K562 (cell line): Measurements from ENCODE around the gene SFSWAP. TPM values are rescaled to one million over a fixed set of nuclear protein-coding genes. Genes with fewer than 3 reads are reported as not detected.

Source experiments
- ATAC-seq: fragments of 200-7000 bp; cut with Tn5 transposase; 3 replicates; pipeline ENCODE4 v1.9.1; 2020; ENCODE audit warnings: moderate library complexity
- BruUV-seq: library from RNA; stranded (reverse); fragments of 400-500 nt; replicated peaks from 2 replicates; lab custom pipeline; 2021; lab: Mats Ljungman, UMichigan
- CTCF ChIA-PET: fragments of 300-600 bp; formaldehyde crosslinking; extraction: SDS; loops from one replicate; lab custom pipeline; 2021; ENCODE audit warnings: low intra/inter-chr PET ratio; lab: Yijun Ruan, JAX
- POLR2A ChIA-PET: fragments of 300-600, 350-650 bp; sonication (Branson Sonifier 250); formaldehyde crosslinking; extraction: SDS; loops from one replicate; lab custom pipeline; 2021; ENCODE audit warnings: antibody characterized with exemption, inconsistent platforms; lab: Yijun Ruan, JAX
- DNase-seq, 4 experiments: peaks; one replicate each; pipeline versions ENCODE4 v3.0.0 to v3.0.0-alpha.2; 2011 to 2018; ENCODE audit warnings: low spot score in 3 of 4, mixed read lengths in 3 of 4; ENCODE audit errors: extremely low read depth in 1 of 4
- FAIRE-seq: peaks from 2 replicates; lab custom pipeline; 2011; peaks lifted over from hg19 to GRCh38; lab: Jason Lieb, UNC
- H2AFZ ChIP-seq: 2 replicates; pipeline ENCODE4 v1.6.0; 2011; ENCODE audit warnings: low read depth, low read length, control low read depth, inconsistent platforms
- H3K27ac ChIP-seq: fragments of 200-600 bp; 3 replicates; pipeline ENCODE4 v1.8.0; 2011; ENCODE audit warnings: low read depth, mild to moderate bottlenecking, control low read depth, inconsistent platforms, low read length, moderate library complexity, mixed read lengths; ENCODE audit errors: extremely low read depth
- H3K27me3 ChIP-seq, 2 experiments: fragments of 300-600 bp in 1 of 2; 2 replicates in 1 of 2; 3 replicates in 1 of 2; pipeline versions ENCODE4 v1.6.0 to v1.8.0; 2011; ENCODE audit warnings: inconsistent platforms in 2 of 2, low read length in 2 of 2, mild to moderate bottlenecking in 1 of 2, mixed read lengths in 1 of 2, moderate library complexity in 1 of 2; ENCODE audit not compliant: control insufficient read depth in 2 of 2, insufficient read depth in 2 of 2
- H3K36me3 ChIP-seq: fragments of 300-600 bp; 3 replicates; pipeline ENCODE4 v1.8.0; 2011; ENCODE audit warnings: mild to moderate bottlenecking, low read length, inconsistent platforms; ENCODE audit not compliant: control insufficient read depth, insufficient read depth
- H3K4me1 ChIP-seq, 2 experiments: fragments of 200-600 bp in 1 of 2; replicated peaks in 1 of 2; 2 replicates in 1 of 2; 3 replicates in 1 of 2; pipeline versions ENCODE4 v1.5.1 to v1.8.0; 2011; ENCODE audit warnings: inconsistent platforms in 2 of 2, low read length in 2 of 2, mild to moderate bottlenecking in 1 of 2, mixed read lengths in 1 of 2, moderate library complexity in 1 of 2; ENCODE audit not compliant: control insufficient read depth in 2 of 2, insufficient read depth in 2 of 2
- H3K4me2 ChIP-seq: 2 replicates; pipeline ENCODE4 v1.6.1; 2011; ENCODE audit warnings: low read length, control low read depth, inconsistent platforms, mixed read lengths; ENCODE audit not compliant: insufficient read depth
- H3K4me3 ChIP-seq: fragments of 200-600 bp; sonication (generic), shearing (Covaris generic); 2 replicates; pipeline ENCODE4 v1.5.1; 2016; ENCODE audit warnings: control low read depth, inconsistent platforms
- H3K79me2 ChIP-seq: fragments of 200-600 bp; 3 replicates; pipeline ENCODE4 v1.8.0; 2011; ENCODE audit warnings: low read length, inconsistent platforms; ENCODE audit not compliant: control insufficient read depth, insufficient read depth
- H3K9ac ChIP-seq, 2 experiments: 2 replicates each; pipeline versions ENCODE4 v1.6.0 to v1.6.1; 2011; ENCODE audit warnings: low read depth in 2 of 2, low read length in 2 of 2, control low read depth in 1 of 2, inconsistent platforms in 1 of 2, mild to moderate bottlenecking in 1 of 2, mixed read lengths in 1 of 2; ENCODE audit not compliant: insufficient read depth in 1 of 2
- H3K9me1 ChIP-seq: one replicate; pipeline ENCODE4 v1.6.0; 2011; ENCODE audit warnings: inconsistent platforms, mild to moderate bottlenecking, low read length, moderate library complexity; ENCODE audit not compliant: control insufficient read depth, insufficient read depth
- H3K9me3 ChIP-seq: replicated peaks from 2 replicates; pipeline ENCODE4 v1.5.1; 2011; ENCODE audit warnings: low read depth, low read length, inconsistent platforms; ENCODE audit not compliant: control insufficient read depth, insufficient read depth
- H4K20me1 ChIP-seq: replicated peaks from 2 replicates; pipeline ENCODE4 v1.6.1; 2011; ENCODE audit warnings: low read length, inconsistent platforms, mixed read lengths; ENCODE audit not compliant: control insufficient read depth, insufficient read depth
- HCFC1 ChIP-seq: IDR thresholded peaks from 2 replicates; pipeline ENCODE4 v1.6.1; 2012; ENCODE audit warnings: low read depth, low read length, improper control_type of control experiment
- ZNF639 ChIP-seq, 2 experiments: fragments of 200-800 bp in 1 of 2; sonication (Bioruptor generic) in 1 of 2; sonication (generic) in 1 of 2; formaldehyde crosslinking in 1 of 2; IDR thresholded peaks in 1 of 2; conservative IDR thresholded peaks in 1 of 2; 2 replicates each; pipeline versions ENCODE4 v1.5.0 to v1.6.1; 2016 to 2020; ENCODE audit warnings: missing compliant biosample characterization in 1 of 2, missing genetic modification characterization in 1 of 2, missing genetic modification reagents in 1 of 2
- WGBS: fragments of 100-300 bp; shearing (Covaris generic); methylation state at CpG from one replicate; pipeline ENCODE4 v1.1.6; 2016; ENCODE audit warnings: low coverage, mixed read lengths; ENCODE audit not compliant: insufficient coverage; ENCODE audit errors: missing lambda C conversion rate; 5-methylcytosine and 5-hydroxymethylcytosine counted together
- in situ Hi-C: fragments of 300-500 bp; cut with MboI; formaldehyde crosslinking; loops from 4 replicates; pipeline ENCODE4 v1.15.0; 2018; ENCODE audit warnings: inconsistent platforms, mixed read lengths
- intact Hi-C: fragments of 100-400 bp; cut with micrococcal nuclease; formaldehyde crosslinking; loops from 2 replicates; pipeline ENCODE4 v1.14.2; 2022
- polyA plus RNA-seq, 8 experiments: library from polyadenylated mRNA; depleted of rRNA in 4 of 8; stranded (reverse) in 5 of 8; unstranded in 3 of 8; fragments of >200 nt; fragmentation: Nextera tagmentation in 2 of 8; fragmentation: Illumina TruSeq in 1 of 8; extraction: Ambion mirVana in 2 of 8; extraction: Trizol in 1 of 8; gene quantifications; 2 replicates each; pipeline versions ENCODE4 v1.2.1 to v1.2.3, GENCODE V29; 2011 to 2014; ENCODE audit warnings: inconsistent platforms in 1 of 8, missing spikeins in 1 of 8
- total RNA-seq, 7 experiments: library from RNA; depleted of rRNA in 6 of 7; stranded (reverse); fragments of >200 nt in 6 of 7; fragmentation: Illumina TruSeq in 2 of 7; extraction: Trizol in 2 of 7; gene quantifications; 2 replicates each; pipeline versions ENCODE4 v1.2.1 to v1.2.3, GENCODE V29; 2011 to 2021; ENCODE audit warnings: low replicate concordance in 1 of 7
- TF ChIP-seq, protein P1 (sequence below): sonication (generic); formaldehyde crosslinking; IDR thresholded peaks from 2 replicates; pipeline ENCODE4 v1.9.0; 2022; ENCODE audit warnings: mild to moderate bottlenecking, missing genetic modification reagents

SFSWAP gene
- total and polyA plus RNA-seq, 9 of the 15 experiments (the other 6 are each of a cell fraction or from before 2014, with no cell fraction given) = 2.4 to 60.4 (median 32.6) TPM

DNA sequence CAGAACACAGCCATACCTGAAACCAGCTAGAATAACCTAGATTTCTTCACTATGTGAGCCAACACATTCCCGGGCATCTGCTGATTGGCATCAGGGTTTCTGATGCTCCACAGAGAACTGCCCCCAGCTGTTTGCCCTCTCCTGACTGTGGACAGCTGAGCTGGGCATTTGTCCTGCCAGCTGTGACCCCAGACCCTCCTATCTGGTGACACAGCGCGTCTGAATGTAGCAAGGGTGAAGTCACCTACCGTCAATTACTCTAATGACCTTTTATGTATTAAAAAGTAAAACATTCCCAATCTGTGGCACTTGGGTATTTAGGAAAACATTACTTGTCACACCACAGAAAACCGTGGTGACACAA lies 29.7 kb upstream of the SFSWAP start:
- no peak overlapping the region for H2AFZ ChIP-seq
- in situ Hi-C loops = no loop called here
- no peaks in the 10 kb centered on the region for H3K36me3 ChIP-seq
- POLR2A ChIA-PET = no interaction called here
- H3K9me1 ChIP-seq = no peaks in the 10 kb centered on the region
- H3K4me3 ChIP-seq = no peak overlapping the region
- peaks cover 3% of the 10 kb centered on the region; the same call in 1 of the 2 replicates for H3K9me3 ChIP-seq
- peaks cover 6 to 35% of the 10 kb centered on the region in 2 experiments for H3K27me3 ChIP-seq
- H3K9ac ChIP-seq = no peak overlapping the region
- peaks cover 7 to 37% of the 10 kb centered on the region in 2 experiments; a peak in 4 of 5 replicates for H3K4me1 ChIP-seq
- no peaks in the 10 kb centered on the region for H4K20me1 ChIP-seq
- H3K4me2 ChIP-seq = peak overlapping the region; percentile 68; the same call in 1 of the 2 replicates
- no peaks in the 10 kb centered on the region for H3K79me2 ChIP-seq
- TF ChIP-seq, protein P1, sequence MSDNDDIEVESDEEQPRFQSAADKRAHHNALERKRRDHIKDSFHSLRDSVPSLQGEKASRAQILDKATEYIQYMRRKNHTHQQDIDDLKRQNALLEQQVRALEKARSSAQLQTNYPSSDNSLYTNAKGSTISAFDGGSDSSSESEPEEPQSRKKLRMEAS = 0 out of 2 replicates have a peak, but pooled peaks have one; percentile 44
- TF ChIP-seq ZNF639 (CRISPR knock-in tag; conservative IDR thresholded peaks at IDR 0.05 in 1 of 2, IDR thresholded peaks at IDR 0.05 in 1 of 2) (no peak), HCFC1 (no peak)
- CTCF ChIA-PET = no interaction called here
- DNase-seq = no peak
- H3K27ac ChIP-seq = no peak overlapping the region
- no peak for FAIRE-seq
- 41% methylated on average over 5 of the region's 5 CpGs for WGBS
- intact Hi-C loops = no loop called here
- no TSS peak for BruUV-seq
- ATAC-seq = no peak
